Progenitor cell of endocrine pancreas (in vitro differentiated cells): ENCODE data around the gene CLASRP. TPM values are rescaled to one million over a fixed set of nuclear protein-coding genes. Genes with fewer than 3 reads are reported as not detected.

ENCODE experiments used
- DNase-seq: peaks from one replicate; pipeline ENCODE4 v3.0.0; 2021; ENCODE audit warnings: low spot score; ENCODE audit not compliant: unreplicated experiment
- H3K27ac Mint-ChIP-seq: 2 replicates; pipeline ENCODE4 v1.8.0; 2021; ENCODE audit warnings: mild to moderate bottlenecking, moderate library complexity, mixed read lengths
- H3K27me3 Mint-ChIP-seq: 2 replicates; pipeline ENCODE4 v1.8.0; 2021; ENCODE audit warnings: mixed read lengths
- H3K36me3 Mint-ChIP-seq: 2 replicates; pipeline ENCODE4 v1.8.0; 2022; ENCODE audit warnings: mixed read lengths; ENCODE audit not compliant: insufficient read depth
- H3K4me1 Mint-ChIP-seq: 2 replicates; pipeline ENCODE4 v1.8.0; 2021; ENCODE audit warnings: low read depth, mixed read lengths
- H3K4me3 Mint-ChIP-seq: 2 replicates; pipeline ENCODE4 v1.8.0; 2021; ENCODE audit warnings: low read depth, mild to moderate bottlenecking, moderate library complexity, mixed read lengths
- H3K9me3 Mint-ChIP-seq: 2 replicates; pipeline ENCODE4 v1.8.0; 2021; ENCODE audit warnings: low read depth, mixed read lengths
- CTCF ChIP-seq: fragments of 200-600 bp; sonication (generic); IDR thresholded peaks from one replicate; pipeline ENCODE4 v1.5.0; 2021; ENCODE audit warnings: antibody characterized with exemption, mild to moderate bottlenecking; ENCODE audit not compliant: unreplicated experiment
- total RNA-seq: library from RNA; stranded (reverse); gene quantifications from 2 replicates; pipeline ENCODE4 v1.2.1, GENCODE V29; 2021

CLASRP gene
- total RNA-seq, 1 donor from 2014 or later, result 111 TPM

- peaks cover 12% of the 10 kb centered on the region for H3K36me3 Mint-ChIP-seq
- DNase-seq, result no peak
- TF ChIP-seq CTCF, result no peak
- no peaks in the 10 kb centered on the region for H3K27me3 Mint-ChIP-seq
- H3K9me3 Mint-ChIP-seq, result no peaks in the 10 kb centered on the region
- no peak overlapping the region for H3K27ac Mint-ChIP-seq
- no peaks in the 10 kb centered on the region for H3K4me1 Mint-ChIP-seq
- no peak overlapping the region for H3K4me3 Mint-ChIP-seq
These were observed 28.2 kb downstream of the CLASRP start for GRCh38 chr19:45066921-45067661.

GRCh38 chr19:45068041-45068440 is 29.2 kb downstream of the CLASRP start:
- no peaks in the 10 kb centered on the region for H3K9me3 Mint-ChIP-seq
- H3K27me3 Mint-ChIP-seq, result no peaks in the 10 kb centered on the region
- H3K27ac Mint-ChIP-seq, result no peak overlapping the region
- no peak for DNase-seq
- H3K36me3 Mint-ChIP-seq, result peaks cover 9% of the 10 kb centered on the region
- no peak overlapping the region for H3K4me3 Mint-ChIP-seq
- TF ChIP-seq CTCF, result no peak
- no peaks in the 10 kb centered on the region for H3K4me1 Mint-ChIP-seq

GRCh38 chr19:45069056-45069455 is 30.2 kb downstream of the CLASRP start:
- DNase-seq, result no peak
- Mint-ChIP-seq H3K27me3 (no peaks in the 10 kb centered on the region), H3K27ac (no peak overlapping the region)

GRCh38 chr19:45070214-45070613 is 31.4 kb downstream of the CLASRP start:
- no peaks in the 10 kb centered on the region for H3K9me3 Mint-ChIP-seq
- H3K4me3 Mint-ChIP-seq, result no peak overlapping the region
- no peak for TF ChIP-seq CTCF
- H3K27ac Mint-ChIP-seq, result no peak overlapping the region
- H3K4me1 Mint-ChIP-seq, result peaks cover 2% of the 10 kb centered on the region
- peaks cover 6% of the 10 kb centered on the region for H3K27me3 Mint-ChIP-seq
- peaks cover 7% of the 10 kb centered on the region for H3K36me3 Mint-ChIP-seq
- no peak for DNase-seq

More at GRCh38 chr19:45069056-45069455, 30.2 kb downstream of the CLASRP start:
- H3K9me3 Mint-ChIP-seq, result no peaks in the 10 kb centered on the region
- H3K4me3 Mint-ChIP-seq, result no peak overlapping the region
- no peak for TF ChIP-seq CTCF
- no peaks in the 10 kb centered on the region for H3K4me1 Mint-ChIP-seq
- H3K36me3 Mint-ChIP-seq, result peaks cover 9% of the 10 kb centered on the region

GRCh38 chr19:45070861-45071544 is 32.2 kb downstream of the CLASRP start:
- DNase-seq, result no peak
- H3K27me3 Mint-ChIP-seq, result peaks cover 8% of the 10 kb centered on the region
- no peaks in the 10 kb centered on the region for H3K9me3 Mint-ChIP-seq
- no peak for TF ChIP-seq CTCF
- no peak overlapping the region for H3K4me3 Mint-ChIP-seq
- peak overlapping the region; percentile 29 for H3K27ac Mint-ChIP-seq
- peaks cover 2% of the 10 kb centered on the region for H3K4me1 Mint-ChIP-seq
- peaks cover 7% of the 10 kb centered on the region for H3K36me3 Mint-ChIP-seq
